A549 (cell line): Measurements from ENCODE around the gene SAP30.

Experiments used
- CBX2 ChIP-seq: fragments of 200-600 bp; sonication (generic); IDR thresholded peaks from 2 replicates; pipeline ENCODE4 v1.6.1; 2016; ENCODE audit warnings: low read depth, mild to moderate bottlenecking, borderline replicate concordance
- CEBPB ChIP-seq, 2 experiments: fragments of >200 bp in 1 of 2; sonication (Bioruptor Twin) in 1 of 2; formaldehyde crosslinking in 1 of 2; IDR thresholded peaks; 2 replicates each; pipeline ENCODE4 v1.6.1; 2012 to 2016
- CHD2 ChIP-seq: fragments of 150-350 bp; IDR thresholded peaks from 2 replicates; pipeline ENCODE4 v1.6.1; 2014; ENCODE audit warnings: low read length; ENCODE audit not compliant: partially characterized antibody
- CTCF ChIP-seq: fragments of >200 bp; sonication (Bioruptor Twin); formaldehyde crosslinking; IDR thresholded peaks from 3 replicates; pipeline ENCODE4 v1.5.1; 2016
- ELK1 ChIP-seq: fragments of 150-350 bp; IDR thresholded peaks from 2 replicates; pipeline ENCODE4 v1.6.1; 2014; ENCODE audit warnings: low read depth, mild to moderate bottlenecking, low read length
- FOSB ChIP-seq: fragments of 250-450 bp; sonication (Bioruptor Pico); IDR thresholded peaks from 2 replicates; pipeline ENCODE4 v1.5.0; 2020; ENCODE audit warnings: mild to moderate bottlenecking, moderate library complexity
- POLR2A ChIP-seq: IDR thresholded peaks from 2 replicates; pipeline ENCODE4 v1.6.1; 2012; ENCODE audit warnings: mild to moderate bottlenecking, low read length
- POLR2AphosphoS2 ChIP-seq: conservative IDR thresholded peaks from 2 replicates; pipeline ENCODE4 v1.6.1; 2012; ENCODE audit warnings: low read length, improper control_type of control experiment, inconsistent platforms
- RAD21 ChIP-seq, 2 experiments: fragments of >200 bp in 1 of 2; sonication (Bioruptor Twin) in 1 of 2; formaldehyde crosslinking in 1 of 2; IDR thresholded peaks in 1 of 2; conservative IDR thresholded peaks in 1 of 2; 2 replicates in 1 of 2; 3 replicates in 1 of 2; pipeline ENCODE4 v1.6.1; 2012 to 2018; ENCODE audit warnings: inconsistent platforms in 1 of 2
- REST ChIP-seq: fragments of 200-600 bp; sonication (generic); IDR thresholded peaks from 2 replicates; pipeline ENCODE4 v1.6.1; 2016; ENCODE audit warnings: antibody characterized with exemption, mild to moderate bottlenecking, moderate library complexity
- USF2 ChIP-seq: fragments of 450-650 bp; IDR thresholded peaks from 2 replicates; pipeline ENCODE4 v1.6.1; 2014; ENCODE audit warnings: antibody characterized with exemption

GRCh38 chr4:173420801-173421200, 50.0 kb downstream of the SAP30 start:
- TF ChIP-seq POLR2A (no peak), RAD21 (conservative IDR thresholded peaks at IDR 0.05 in 1 of 2, IDR thresholded peaks at IDR 0.05 in 1 of 2) (no peak), CHD2 (no peak), FOSB (CRISPR knock-in tag) (no peak), USF2 (no peak), CTCF (no peak), POLR2AphosphoS2 (no peak), CEBPB (IDR thresholded peaks at IDR 0.05) (no peak), CBX2 (no peak), REST (no peak), ELK1 (no peak)
